Measurements from ENCODE around the gene PEX10. TPM values are rescaled to one million over a fixed set of nuclear protein-coding genes. Genes with fewer than 3 reads are reported as not detected.

Gene PEX10
- total and polyA plus RNA-seq, 2 of the 8 experiments (the other 6 are each of a cell fraction or from before 2014, with no cell fraction given) = 24.3 to 26.9 TPM

DNA sequence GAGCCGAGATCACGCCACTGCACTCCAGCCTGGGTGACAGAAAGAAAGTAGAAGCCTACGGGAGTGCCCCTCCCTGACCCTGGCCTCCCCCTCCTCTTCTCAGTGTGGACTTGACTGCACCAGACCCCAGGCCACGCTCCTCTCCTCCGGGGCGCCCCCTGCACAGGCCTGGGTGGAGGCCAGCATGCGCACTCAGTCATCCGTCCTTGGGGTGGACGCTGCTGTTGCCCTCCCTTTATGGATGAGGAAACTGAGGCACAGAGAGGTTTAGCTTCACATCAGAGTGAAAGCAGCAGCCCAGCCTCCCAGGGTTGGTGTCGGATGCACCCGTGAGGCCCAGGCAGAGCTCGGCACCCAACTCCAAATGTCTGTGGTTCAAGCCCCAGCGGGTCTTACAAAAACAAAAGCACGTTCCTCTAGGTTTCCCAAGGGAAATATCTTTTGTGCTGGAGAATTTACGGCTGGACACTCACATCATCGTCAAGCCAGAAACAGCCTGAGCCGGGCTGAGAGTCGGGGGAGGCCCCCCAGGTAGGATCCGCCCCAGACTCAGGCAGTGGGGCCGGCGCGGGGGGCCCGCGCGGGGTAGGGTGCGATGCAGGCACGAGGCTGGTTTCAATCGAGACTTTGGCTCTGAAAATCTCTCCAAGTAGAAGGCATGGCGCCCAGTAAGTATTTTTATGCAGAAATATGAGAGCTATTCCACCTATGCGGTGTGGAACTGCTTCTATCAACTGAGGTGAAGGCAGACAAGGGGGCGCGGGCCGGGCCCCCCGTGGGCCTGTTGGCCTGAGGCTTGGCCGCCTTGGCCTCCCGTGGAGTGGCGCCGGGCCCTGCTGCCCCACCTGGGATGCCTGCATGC, 57.6 kb downstream of the PEX10 start:
- no peak for FAIRE-seq
- H3K79me2 ChIP-seq (ENCODE audit: control insufficient read depth in 1 of 2, insufficient read depth in 2 of 2, low read length in 2 of 2) = no peaks in the 10 kb centered on the region
- H2BK15ac ChIP-seq (ENCODE audit: low read length) = no peak overlapping the region
- ChIA-PET POLR2A (ENCODE audit: partially characterized antibody) (no interaction called here), CTCF (ENCODE audit: partially characterized antibody) (interaction anchor here (0.6 to 1.0 kb wide), 2 partner anchors 1111 to 1257 kb away, joined by 3 read pairs; no protein-coding TSS in a partner anchor)
- H3K56ac ChIP-seq (replicated peaks; ENCODE audit: insufficient read length, low read depth, low read length) = no peak overlapping the region
- no peak overlapping the region for H3K27ac ChIP-seq (ENCODE audit: low read depth, low read length)
- H3K4me3 ChIP-seq (ENCODE audit: extremely low read depth in 1 of 4, insufficient read depth in 2 of 4, low read depth in 3 of 4, low read length in 4 of 4) = no peak overlapping the region
- no peak overlapping the region for H2BK5ac ChIP-seq (ENCODE audit: low read depth, low read length)
- H3K79me1 ChIP-seq (ENCODE audit: low read depth, low read length) = no peaks in the 10 kb centered on the region
- no peak overlapping the region for H4K91ac ChIP-seq (replicated peaks; ENCODE audit: insufficient read length, low read length)
- peak overlapping the region; percentile 2 for H4K8ac ChIP-seq (ENCODE audit: extremely low read depth, insufficient read depth, low read length)
- no peaks in the 10 kb centered on the region for H3K23me2 ChIP-seq (ENCODE audit: low read depth, low read length)
- no peak for TF ChIP-seq POLR2A (IDR thresholded peaks at IDR 0.05; ENCODE audit: control extremely low read depth in 1 of 2, low read depth in 2 of 2, low read length in 2 of 2)
- no peak for TF ChIP-seq CHD1 (IDR thresholded peaks at IDR 0.05; ENCODE audit: low read depth, low read length)
- no peak for TF ChIP-seq JUND (IDR thresholded peaks at IDR 0.05; ENCODE audit: low read length)
- no peaks in the 10 kb centered on the region for H3K27me3 ChIP-seq (replicated peaks in 1 of 4; ENCODE audit: control insufficient read depth in 3 of 4, extremely low read depth in 1 of 4, insufficient read depth in 3 of 4, low read length in 3 of 4)
- no peaks in the 10 kb centered on the region for H4K20me1 ChIP-seq (replicated peaks in 1 of 2; ENCODE audit: control insufficient read depth in 1 of 2, insufficient read depth in 2 of 2, low read length in 2 of 2)
- H3K36me3 ChIP-seq (ENCODE audit: control insufficient read depth in 2 of 4, insufficient read depth in 4 of 4, low read length in 3 of 4) = no peaks in the 10 kb centered on the region
- H2AFZ ChIP-seq (ENCODE audit: low read length) = no peak overlapping the region
- no peak overlapping the region for H3K18ac ChIP-seq (ENCODE audit: extremely low read depth, low read length)
- no peak overlapping the region for H3K14ac ChIP-seq (ENCODE audit: insufficient read length)
- H3K4ac ChIP-seq (replicated peaks; ENCODE audit: insufficient read length, low read depth, low read length) = no peak overlapping the region
- H3K4me1 ChIP-seq (replicated peaks in 1 of 4; ENCODE audit: control insufficient read depth in 3 of 4, insufficient read depth in 4 of 4, low read length in 3 of 4) = no peaks in the 10 kb centered on the region; a peak in 1 of 7 replicates
- no peak overlapping the region for H2BK12ac ChIP-seq (ENCODE audit: low read depth, low read length)
- H3K9ac ChIP-seq (replicated peaks in 1 of 4; ENCODE audit: extremely low read depth in 1 of 4, low read depth in 3 of 4, low read length in 3 of 4) = no peak overlapping the region
- no peak overlapping the region for H3K4me2 ChIP-seq (ENCODE audit: insufficient read depth in 1 of 2, low read depth in 2 of 2, low read length in 2 of 2)
- H2BK120ac ChIP-seq (replicated peaks; ENCODE audit: low read depth, low read length) = no peak overlapping the region
- no peaks in the 10 kb centered on the region for H3K9me3 ChIP-seq (ENCODE audit: insufficient read depth in 2 of 2, low read depth in 1 of 2, low read length in 1 of 2)
- no peak overlapping the region for H4K5ac ChIP-seq (ENCODE audit: insufficient read length, low read depth, low read length)
- no peak overlapping the region for H2BK20ac ChIP-seq (ENCODE audit: low read length)
- 85% methylated on average over 37 of the region's 38 CpGs; no CpG with 5 or more reads in 1 of the 2 experiments for WGBS, 2 experiments (ENCODE audit: extremely low coverage in 1 of 2, insufficient coverage in 1 of 2, insufficient read length in 1 of 2, insufficient replicate concordance in 2 of 2, low coverage in 1 of 2, low lambda C conversion rate in 2 of 2, missing lambda C conversion rate in 1 of 2)
- no peak overlapping the region for H2AK5ac ChIP-seq (ENCODE audit: low read depth, low read length)
- no peak overlapping the region for H3K23ac ChIP-seq (ENCODE audit: insufficient read length)
- no peak for DNase-seq (ENCODE audit: low read depth in 1 of 2, low spot score in 2 of 2)

Data from H1 (cell line).